GM21515 (cell line): ENCODE measurements around the gene GLI3.
A peak's percentile ranks its signal among the peaks of the same experiment; 100 is the strongest.

ENCODE experiments used
- ATAC-seq: cut with Tn5 transposase; IDR thresholded peaks from one replicate; pipeline ENCODE4 v1.9.1; 2021; ENCODE audit not compliant: unreplicated experiment

The GLI3 gene

DNA sequence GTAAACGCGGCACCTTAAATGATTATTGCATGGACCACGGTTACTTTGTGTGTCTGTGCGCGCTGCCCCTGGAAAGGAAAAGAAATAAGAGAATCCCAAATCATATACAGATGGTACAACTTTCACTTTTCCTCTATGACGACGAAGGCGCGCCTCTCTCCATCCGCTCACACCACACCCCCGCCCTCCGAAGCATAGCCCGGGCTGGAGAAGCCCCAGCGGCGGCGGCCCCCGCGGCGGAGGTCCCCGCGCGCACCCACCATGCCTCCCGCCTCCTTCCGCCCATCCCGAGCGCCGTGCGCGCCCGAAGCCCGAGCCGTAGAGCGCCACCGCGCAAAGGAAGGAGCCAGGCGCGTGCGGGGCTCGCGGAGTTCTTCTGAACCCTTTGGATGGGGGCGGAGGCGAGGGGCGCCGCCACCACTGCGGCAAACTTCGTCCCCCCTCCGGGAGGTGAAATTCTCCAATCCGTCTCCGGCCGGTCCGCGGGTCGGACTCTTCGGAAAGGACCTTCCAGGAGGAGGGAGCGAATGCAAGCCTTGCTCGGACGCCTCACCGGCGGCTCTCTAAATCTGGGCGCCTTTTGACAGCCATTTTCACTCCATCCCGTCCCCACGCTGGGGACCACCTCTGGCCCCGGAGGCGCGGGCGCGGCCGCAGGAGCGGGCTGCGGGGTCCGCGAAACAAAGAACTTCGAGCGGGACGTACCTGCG, 588 bp downstream of the GLI3 start:
- ATAC-seq: peak; percentile 22

DNA sequence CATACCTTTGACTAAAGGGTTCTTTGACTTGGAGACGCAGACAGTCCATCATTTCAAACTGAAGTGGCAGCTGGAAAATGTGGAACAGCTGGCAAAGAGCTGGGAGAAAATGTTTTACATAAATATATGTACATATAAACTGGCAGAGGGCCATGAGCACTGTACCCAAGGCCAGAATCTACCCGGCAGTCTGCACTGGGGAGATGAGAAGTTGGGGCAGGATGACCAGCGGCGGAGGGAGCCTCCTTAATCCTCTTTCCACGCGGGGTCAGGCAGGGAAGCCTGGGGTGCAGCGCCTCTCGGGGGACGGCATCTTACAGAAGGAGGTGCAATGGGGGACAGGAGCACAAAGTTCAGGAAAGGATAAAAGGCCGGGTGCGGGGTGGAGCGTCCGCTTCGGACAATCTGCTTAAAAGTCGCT, 1.3 kb downstream of the GLI3 start:
- no peak for ATAC-seq

DNA sequence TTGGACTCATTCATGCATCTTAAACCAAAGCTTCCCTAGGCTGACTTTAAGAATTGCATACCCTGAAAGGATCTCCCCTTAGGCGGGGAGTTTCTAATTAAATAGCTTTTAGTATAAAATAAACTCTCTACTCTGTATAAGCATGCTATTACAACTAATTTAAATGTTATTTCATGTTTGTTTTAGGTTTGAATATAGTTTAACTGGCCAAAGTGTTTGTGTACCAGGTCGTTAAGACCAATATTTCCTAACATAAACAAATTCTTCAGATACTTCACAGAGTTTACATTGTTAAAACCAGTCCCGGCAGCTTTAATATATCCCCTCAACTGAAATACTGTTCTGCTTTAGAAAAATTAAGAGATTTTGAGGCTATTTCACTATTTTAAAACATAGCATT, 2.3 kb downstream of the GLI3 start:
- no peak for ATAC-seq

DNA sequence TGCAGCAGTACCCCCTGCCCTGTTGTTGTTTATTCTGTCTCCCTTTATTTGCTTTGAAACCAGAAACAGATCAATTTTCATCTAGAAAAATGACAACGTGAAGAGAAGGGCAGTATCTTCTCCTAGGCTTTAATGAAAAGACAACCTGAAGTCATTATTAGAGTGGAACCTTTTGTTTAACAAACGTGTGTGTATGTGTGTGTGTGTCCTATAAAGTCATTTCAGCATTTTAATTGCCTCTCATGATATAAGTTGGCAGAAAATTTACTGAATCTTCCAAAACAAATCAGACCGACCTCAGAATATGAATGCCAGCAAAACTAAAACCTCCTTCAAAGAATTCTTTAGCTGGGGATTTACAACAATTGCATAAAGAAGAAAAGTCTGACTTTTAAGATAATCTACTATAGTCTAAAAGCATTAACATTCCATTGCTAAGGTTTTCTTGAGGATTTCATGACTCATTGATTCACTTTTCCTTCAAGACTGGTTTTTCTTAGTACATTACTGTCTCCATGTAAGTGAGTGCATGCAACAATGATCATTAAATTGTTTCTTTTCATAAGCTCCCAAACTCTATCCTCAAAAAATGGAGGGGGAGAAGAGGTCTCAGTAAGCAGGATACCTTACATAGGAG, 3.2 kb downstream of the GLI3 start:
- ATAC-seq: no peak

DNA sequence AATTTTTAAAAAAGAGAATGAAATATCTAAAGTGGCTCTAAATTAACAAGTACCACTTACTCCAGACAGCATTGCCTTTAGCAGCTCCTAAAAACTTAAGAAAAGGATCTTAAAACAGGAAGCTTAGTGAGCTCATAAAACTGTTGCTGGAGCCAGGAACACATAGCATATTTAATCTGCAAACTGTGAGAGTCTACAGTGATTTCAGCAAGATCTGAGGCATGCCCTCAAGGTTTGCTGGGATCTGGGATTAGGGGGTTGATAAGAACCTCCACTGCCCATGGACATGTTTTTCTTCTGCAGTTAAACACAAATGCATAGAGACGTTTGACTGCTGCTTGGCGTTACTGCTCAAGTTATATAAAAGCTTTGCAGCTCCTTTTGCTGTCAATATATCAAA, 3.8 kb downstream of the GLI3 start:
- no peak for ATAC-seq

DNA sequence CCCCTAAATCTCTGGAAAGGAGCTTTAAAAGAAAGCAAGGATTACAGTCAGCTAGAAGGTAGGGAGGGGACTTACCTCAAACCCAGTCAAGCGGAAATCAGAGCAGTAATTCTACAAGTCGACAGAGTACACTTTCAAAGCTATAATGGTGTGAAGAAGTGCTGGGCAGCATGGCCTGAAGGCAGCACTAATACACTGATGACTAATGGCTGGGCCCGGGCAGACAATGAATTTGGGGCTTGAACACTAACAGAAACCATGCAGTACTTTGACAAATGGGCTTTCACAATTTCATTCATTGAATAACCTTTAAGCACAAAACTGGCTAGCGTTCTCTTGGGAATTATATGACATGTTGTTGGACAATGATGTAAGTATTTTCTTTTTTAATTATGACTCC, 4.7 kb downstream of the GLI3 start:
- no peak for ATAC-seq

DNA sequence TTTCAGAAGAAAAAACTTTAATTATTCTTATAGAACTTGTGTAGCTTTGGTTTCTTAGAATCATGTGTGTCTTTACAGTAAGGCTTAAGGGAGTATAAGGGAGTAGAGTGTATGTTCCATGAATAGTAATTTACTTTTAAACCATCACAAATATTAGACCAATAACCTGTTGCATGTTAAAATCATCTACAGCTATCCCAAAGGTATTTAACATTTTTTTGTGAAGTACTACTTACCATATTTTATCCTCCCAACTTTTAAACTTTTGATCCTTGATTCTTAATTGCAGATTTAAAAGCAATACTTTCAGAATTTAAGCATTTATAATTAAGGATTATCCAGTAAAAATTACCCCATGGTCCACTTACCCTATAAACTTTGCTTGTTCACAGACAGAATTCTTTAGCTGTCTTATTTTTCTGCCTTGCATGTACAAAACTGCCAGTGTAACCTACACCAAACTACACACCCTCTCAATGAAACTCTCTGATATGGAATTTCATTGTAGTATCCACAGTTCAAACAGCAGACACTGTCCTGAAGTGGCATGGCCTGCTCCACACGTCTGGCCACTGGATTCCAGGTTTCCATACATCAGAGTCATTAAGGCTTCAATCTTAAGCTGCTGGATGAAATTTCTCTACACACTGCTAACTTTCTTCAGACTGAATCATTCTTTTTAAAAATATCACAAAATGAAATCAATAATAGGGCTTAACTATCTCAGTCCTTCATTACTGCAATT, 5.8 kb downstream of the GLI3 start:
- ATAC-seq: no peak

DNA sequence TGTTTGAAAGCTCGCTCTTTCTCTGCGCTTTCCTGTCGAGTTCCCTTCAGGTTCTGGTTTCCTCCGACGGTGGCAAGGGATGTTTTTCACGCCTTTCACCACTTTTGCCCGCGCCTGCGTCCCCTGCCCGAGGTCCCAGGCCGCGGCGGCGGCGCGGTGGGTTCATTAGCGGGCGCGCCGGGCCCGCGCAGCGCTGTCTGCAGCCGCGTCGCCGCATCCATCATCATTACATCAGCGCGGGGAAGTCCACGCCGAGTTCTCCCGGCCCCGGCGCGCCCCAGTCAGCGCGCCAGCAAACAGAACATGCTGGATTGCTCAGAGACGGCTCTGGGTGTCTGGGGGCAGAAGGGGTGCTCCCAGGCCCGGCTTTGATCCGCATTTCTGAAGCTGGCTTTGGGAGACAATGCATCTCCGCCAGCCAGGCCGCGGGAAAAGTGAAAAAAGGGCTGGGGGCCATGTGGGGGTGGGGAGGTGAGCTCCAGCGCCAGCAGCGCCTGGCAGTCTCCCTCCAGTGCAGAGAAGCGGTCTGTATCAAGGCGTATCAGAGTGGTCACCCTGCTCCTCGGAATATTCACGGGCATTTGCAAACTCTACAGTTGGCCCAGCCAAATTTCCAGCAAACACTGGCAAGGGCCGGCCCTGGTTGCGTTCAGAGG, 8.9 kb downstream of the GLI3 start:
- no peak for ATAC-seq

DNA sequence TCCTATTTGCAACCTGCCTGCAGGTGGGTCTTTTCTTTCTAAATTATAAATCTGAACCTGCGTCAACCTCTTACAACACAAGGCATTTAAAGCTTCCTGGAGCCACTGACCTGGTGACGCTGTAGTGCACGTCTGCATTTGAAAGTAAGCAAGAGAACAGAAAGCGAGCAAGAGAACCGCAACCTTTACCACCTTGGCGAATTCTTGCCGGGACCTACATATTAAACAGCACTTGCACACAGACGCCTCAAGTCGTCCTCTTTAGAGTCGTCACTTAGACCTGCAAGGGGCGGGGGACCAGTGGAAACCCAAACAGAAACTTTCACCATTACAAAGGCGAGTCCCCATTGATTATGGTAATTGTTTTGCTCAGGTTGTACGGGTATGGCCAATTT, 9.5 kb downstream of the GLI3 start:
- ATAC-seq: peak; percentile 63

DNA sequence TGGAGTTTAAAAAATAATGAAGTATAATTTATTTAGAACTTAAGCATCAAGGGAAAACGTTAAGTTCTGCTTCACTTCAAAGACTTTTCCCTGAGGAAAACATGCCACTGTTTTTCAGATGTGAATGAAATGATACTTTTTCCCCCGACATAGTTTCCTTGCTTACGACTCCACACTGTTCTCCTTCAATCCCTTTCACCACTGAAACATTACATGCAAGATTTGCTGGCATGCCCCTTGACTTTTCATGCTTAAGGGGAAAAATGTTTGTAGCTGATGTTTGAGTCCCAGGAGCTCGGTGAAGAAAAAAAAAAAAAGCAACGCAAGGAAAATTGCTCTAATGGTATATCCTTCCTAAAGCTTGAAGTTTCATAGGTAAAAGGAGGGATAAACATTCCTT, 10.0 kb downstream of the GLI3 start:
- no peak for ATAC-seq

DNA sequence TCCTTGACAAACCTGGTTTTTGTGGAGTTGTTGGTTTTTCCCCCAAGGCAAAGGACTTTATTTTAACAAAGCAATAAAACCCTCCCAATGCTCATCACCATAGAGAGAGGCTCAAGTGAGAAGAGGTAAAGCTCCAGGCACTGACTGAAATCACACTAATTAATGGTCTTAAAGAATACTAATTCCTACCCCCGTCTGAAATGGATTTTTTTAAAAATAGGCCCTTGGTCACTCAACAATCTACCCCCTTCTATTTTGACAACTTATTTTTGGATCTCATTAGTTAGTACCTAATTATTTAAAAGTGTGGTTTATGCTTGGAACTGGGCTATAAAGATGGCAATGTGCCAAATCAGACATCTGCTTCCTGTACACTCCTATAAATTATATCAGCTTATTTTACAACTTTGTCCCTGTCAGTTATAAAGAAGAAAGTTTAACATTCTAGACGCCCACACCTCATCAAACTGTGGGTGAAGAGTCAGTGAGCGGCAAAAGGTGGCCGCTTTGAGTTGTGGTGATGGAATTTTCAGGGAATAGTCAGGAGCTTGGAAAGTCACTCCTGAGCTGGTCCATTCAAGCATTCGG, 10.6 kb downstream of the GLI3 start:
- no peak for ATAC-seq

DNA sequence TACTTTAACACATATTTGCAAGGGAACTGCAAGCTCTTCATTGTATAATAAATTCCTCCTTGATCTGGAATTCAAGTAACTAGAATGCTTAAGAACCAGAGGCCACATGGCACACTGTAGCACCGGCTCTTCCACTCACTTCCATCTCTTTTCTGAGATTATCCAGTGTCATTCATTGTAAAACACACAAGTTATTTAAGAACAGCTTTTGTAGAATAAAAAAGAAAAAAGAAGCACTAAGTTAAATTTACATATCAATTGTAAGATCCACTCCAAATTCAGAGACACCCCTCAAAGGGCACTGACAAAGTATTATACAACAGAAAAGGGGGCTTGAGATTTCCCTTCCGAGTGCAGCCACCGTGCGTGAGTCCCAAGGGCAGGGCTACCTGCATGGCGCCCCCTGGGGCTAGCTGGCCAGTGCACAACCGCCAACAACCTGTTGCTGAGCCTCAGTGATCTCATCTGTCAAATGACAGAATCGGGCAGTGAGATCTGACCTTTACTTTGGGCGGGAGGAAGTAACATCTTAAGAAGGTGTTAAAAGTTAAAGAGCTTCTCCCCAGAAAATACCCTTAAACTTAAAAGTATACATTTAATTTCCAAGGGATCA, 12.5 kb downstream of the GLI3 start:
- ATAC-seq: no peak

DNA sequence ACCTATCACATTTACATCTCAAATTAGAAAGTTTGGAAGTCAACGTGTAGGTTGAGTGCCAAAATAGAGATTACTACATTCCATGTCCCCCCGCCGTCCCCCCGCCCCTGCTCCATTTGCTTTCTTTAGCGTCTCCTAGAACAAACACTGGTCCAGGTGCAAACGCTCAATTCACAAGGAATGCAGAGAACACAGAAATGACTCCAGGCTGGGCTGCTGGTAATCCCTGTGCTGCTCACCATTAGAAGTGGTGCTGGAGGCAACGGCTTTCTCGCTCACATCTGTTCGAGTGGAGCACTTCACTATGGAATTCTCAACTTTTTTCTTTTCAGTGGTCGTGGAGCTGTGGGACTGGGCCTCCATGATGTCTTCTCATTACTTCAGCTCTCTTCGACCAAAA, 14.1 kb downstream of the GLI3 start:
- no peak for ATAC-seq

DNA sequence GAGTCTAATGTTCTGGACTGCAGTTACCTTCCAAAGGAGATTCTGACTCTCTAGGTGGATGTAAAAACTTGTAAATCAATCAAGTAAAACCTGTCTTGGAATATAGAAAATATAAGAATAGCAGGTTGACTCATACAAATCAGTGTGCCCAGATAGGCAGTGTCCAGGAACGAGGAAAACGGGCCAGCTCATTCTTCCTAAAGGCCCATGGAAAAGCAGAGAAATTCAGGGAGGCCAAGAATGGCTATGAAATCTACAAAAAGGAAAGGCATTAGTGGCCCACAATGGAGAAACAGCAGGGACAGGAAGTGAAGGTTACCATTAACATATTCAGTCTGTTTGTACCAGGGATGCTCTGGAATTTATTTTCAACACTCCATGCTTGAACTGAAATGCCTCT, 14.9 kb downstream of the GLI3 start:
- ATAC-seq: no peak

DNA sequence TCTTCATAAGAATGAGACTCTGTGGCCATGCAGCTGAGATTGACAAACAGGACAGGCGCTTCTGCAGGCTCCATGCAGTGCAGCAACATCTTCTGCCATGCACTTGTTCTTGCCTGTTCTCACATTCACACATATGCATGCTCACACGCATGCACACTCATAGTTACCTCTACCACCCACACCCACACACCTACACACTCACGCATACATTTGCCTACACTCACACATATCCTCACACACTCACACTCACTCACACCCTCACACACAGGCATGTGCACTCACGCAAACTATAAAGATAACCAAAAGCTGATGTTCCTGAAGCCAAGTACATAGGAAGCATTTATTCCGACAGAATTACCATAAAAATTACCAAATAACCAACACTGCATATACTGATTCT, 15.7 kb downstream of the GLI3 start:
- ATAC-seq: no peak

DNA sequence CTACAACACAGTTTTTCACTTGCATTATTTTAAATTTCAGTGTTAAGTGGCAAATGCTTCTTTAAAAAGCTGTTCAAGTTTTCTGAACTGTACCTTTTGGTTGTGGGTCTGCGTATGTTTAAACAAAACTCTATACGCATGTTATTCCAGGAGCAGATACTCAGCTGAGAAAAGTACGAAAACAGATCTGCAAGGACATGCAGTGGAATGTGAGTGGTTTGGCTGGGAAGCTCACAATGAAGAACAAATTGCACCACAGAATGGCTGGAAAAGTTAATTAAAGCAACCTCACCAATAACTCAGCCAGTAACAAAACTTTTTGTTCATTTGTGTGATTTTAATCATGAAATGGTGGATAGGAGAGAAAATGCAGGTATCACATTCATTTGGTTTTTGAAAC, 17.6 kb downstream of the GLI3 start:
- ATAC-seq: no peak

DNA sequence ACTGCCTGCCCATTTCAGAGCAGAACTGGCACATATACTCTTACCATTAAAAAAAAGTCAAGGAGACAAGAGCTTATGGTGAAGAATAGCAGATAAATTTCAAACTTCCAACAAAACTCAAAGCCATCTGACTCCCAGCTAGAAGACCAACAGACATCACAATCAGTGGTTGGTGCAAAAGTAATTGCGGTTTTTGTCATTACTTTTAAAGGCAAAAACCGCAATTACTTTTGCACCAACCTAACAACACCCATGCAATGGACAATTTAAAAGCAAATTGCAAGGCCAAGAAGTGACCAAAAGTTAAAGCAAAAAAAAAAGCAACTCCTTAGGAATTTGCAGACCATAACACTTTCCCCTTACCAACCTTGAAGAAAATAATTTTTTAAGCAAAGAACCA, 18.8 kb downstream of the GLI3 start:
- no peak for ATAC-seq

DNA sequence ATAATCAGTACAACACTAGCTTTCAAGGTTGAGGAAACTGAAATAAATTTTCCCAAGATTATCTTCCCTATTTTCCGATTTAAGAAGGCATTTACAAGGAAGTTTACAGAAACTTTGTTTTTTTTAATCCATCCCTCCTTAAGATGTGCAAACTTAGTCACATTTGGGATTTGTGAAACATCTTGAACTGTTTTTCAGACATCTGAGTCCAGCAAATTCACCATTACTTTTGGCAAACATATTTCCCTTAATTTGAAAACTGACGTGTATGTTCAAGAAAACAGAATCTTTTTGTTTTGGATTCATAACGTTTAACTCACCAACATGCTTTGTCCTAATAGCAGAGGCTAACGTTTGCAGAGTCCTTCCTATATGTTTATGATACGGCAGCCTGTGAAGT, 19.5 kb downstream of the GLI3 start:
- no peak for ATAC-seq

DNA sequence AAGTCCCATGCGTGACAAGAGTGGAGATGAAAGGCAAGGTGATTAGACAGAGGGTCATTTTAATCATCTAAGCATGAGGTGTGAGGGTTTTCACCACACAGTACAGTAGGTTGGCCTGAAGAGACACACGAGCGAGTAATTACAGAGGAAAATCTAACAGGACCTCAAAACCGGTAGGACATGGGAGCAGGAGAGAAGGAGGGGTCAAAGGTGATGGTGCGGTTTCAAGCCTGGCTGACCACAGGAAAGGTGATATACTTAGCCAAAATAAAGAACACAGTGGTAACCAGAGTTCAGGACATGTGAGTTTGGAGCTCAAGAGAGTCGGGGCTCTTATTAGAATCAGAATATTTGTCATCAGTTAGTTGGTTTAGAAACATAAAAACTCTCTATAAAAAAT, 20.0 kb downstream of the GLI3 start:
- ATAC-seq: no peak

DNA sequence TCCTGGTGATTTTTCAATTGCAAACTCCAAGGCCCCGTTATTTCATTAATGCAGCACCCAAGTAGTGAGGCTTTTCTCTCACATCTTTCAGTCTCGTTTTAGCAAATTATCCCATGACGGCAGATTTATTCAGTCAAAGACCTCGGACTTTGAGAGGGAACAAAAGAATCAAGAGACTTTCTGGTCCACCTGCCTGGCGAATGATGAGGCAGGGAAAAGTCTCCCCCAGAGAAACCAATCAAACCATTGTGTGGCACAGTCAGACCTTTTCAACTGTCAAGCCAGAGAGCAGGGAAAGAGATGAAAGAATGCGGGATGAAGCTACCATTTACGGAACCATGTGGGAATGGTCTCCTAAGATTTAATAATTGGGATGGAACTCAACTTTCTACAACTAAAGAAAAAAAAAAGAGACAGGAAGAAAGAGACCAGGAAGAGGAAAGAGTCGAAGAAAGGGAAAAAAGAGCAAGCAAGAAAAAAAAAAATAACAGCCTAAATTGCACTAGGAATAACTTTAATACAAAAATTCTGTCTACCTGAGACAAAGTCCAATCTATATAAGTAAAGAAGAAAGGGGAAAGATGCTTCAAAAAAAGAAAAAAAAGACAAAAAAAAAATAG, 22.8 kb downstream of the GLI3 start:
- ATAC-seq: no peak

DNA sequence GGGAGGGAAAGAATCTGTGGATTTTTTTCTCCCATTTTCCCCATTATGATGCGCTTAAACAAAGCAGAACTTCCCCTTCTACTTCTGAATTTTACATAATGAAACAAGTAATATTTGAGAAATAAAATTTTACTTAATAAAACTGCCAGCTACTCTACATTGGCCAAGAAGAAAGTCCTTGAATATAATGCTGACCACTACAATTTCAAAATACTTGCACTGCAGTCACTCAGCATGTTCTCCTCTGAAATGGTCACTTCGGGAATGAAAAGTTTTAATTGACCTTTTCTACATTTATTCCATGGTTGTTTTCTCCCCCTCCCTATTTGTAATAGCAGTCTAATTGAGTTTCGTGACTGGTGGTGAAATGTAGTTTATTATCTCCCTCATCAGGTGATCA, 23.9 kb downstream of the GLI3 start:
- no peak for ATAC-seq
